Measurements from ENCODE around the gene PCP2. TPM values are rescaled to one million over a fixed set of nuclear protein-coding genes. Genes with fewer than 3 reads are reported as not detected.

Gene PCP2
- under 1 TPM in 1 of 2 donors, not detected in 1; 0.32 TPM for total RNA-seq

DNA sequence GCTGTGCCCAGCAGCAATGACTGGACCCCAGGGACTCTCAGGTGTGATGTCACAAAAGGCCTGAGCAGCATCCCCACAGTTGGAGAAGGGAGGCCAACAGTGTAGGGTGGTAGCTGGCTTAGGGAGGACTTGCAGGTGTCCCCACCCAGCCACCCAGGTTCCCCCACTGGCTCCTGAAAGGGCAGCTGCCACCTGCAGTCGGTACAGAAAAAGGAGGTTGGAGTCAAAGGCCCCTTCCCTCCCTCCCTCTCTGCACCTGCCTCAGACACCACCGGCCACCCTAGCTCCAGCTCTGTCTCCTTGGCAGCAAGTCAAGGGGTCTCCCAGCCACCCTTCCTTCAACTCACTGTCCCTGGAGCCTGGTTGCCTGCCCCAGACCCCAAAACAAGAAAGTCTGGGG lies at the start of gene PCP2:
Gene PCP2, minus strand, starts transcription at position 22 of the 400 bp plus-strand sequence. CDS start 262 bp downstream, outside the sequence.
- no peak for DNase-seq
- H3K9me3 ChIP-seq: no peaks in the 10 kb centered on the region
- no peak within 1 kb of the TSS for H3K9ac ChIP-seq (ENCODE audit: low read depth in 2 of 2, low read length in 2 of 2)
- no peaks in the 10 kb centered on the region for H3K36me3 ChIP-seq
- H3K27ac ChIP-seq: no peak within 1 kb of the TSS
- peaks cover 10% of the 10 kb centered on the region for H3K4me1 ChIP-seq
- no peaks in the 10 kb centered on the region for H3K27me3 ChIP-seq
- intact Hi-C loops (cut with DNase I): no loop called here
- H3K4me3 ChIP-seq: no peak within 1 kb of the TSS
- TF ChIP-seq, protein P1, sequence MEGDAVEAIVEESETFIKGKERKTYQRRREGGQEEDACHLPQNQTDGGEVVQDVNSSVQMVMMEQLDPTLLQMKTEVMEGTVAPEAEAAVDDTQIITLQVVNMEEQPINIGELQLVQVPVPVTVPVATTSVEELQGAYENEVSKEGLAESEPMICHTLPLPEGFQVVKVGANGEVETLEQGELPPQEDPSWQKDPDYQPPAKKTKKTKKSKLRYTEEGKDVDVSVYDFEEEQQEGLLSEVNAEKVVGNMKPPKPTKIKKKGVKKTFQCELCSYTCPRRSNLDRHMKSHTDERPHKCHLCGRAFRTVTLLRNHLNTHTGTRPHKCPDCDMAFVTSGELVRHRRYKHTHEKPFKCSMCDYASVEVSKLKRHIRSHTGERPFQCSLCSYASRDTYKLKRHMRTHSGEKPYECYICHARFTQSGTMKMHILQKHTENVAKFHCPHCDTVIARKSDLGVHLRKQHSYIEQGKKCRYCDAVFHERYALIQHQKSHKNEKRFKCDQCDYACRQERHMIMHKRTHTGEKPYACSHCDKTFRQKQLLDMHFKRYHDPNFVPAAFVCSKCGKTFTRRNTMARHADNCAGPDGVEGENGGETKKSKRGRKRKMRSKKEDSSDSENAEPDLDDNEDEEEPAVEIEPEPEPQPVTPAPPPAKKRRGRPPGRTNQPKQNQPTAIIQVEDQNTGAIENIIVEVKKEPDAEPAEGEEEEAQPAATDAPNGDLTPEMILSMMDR (IDR thresholded peaks at IDR 0.05): no peak

DNA sequence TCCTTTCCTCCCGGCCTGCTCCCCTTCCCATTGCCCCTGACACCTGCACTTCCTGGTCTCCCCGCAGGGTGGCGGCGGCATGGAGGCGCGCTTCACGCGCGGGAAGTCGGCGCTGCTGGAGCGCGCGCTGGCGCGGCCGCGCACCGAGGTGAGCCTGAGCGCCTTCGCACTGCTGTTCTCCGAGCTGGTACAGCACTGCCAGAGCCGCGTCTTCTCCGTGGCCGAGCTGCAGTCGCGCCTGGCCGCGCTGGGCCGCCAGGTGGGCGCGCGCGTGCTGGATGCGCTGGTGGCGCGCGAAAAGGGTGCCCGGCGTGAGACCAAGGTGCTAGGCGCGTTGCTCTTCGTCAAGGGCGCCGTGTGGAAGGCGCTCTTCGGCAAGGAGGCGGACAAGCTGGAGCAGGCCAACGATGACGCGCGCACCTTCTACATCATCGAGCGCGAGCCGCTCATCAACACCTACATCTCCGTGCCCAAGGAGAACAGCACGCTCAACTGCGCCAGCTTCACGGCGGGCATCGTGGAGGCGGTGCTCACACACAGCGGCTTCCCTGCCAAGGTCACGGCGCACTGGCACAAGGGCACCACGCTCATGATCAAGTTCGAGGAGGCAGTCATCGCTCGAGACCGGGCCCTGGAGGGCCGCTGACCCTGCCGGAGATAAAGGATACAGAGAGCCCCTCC lies 48.8 kb upstream of the PCP2 start:
- TF ChIP-seq, protein P1 (IDR thresholded peaks at IDR 0.05): no peak
- H3K27me3 ChIP-seq: no peaks in the 10 kb centered on the region
- no peak for DNase-seq

DNA sequence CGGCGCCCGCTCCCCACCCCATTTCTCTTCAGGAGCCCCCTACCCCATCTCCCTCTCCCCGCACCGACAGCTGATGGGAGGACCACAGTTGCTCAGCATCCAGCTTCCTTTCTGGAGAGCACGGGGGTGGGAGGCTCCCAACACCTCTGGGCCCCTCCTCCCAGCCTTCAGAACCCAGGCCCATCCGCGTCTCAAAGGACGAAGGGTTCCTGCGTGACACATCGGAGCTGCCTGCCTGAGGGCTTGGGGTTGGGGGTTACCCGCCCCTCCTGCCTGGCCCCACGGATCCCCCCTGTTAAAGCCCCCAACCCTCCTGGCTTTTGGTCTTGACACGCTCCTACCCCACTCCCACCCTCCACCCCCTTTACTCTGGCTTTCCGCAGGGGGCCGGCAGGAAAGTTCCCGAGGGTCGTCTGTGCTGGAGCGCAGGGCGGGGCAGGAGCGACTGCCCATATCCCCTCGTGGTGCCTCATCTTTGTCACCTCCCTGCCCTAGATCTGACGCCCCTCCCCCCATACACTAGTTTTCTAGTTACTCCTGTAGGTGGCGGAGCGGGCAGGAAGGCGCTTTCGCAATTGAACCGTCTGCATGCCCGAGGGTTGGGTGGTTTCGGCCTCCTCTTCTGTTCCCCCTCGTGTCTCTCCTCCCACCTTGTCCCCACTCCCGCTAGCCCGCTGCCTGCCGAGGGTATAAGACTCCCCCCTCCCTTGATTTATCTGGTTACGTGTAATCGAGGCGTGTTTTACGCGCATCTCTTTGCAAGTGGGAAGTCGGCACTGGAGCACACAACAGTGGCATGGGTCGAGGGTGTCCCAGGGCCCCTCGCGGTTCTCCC lies 48.0 kb upstream of the PCP2 start:
- peak overlapping the region; percentile 90 to 99 for H3K9ac ChIP-seq (ENCODE audit: low read depth in 2 of 2, low read length in 2 of 2)
- H3K27ac ChIP-seq: peak overlapping the region; percentile 82
- peak overlapping the region; percentile 83 for H3K4me3 ChIP-seq
- no peaks in the 10 kb centered on the region for H3K4me1 ChIP-seq
- intact Hi-C loops (cut with DNase I): loop anchor here (2.0 kb wide), 2 partner anchors 113 to 117 kb away; no protein-coding TSS in a partner anchor
- TF ChIP-seq, protein P1 (IDR thresholded peaks at IDR 0.05): peak; percentile 43
- H3K9me3 ChIP-seq: no peaks in the 10 kb centered on the region
- peak; percentile 88 for DNase-seq
- H3K36me3 ChIP-seq: no peaks in the 10 kb centered on the region
- H3K27me3 ChIP-seq: no peaks in the 10 kb centered on the region

More for the DNA sequence above, 48.8 kb upstream of the PCP2 start:
- Histone ChIP-seq H3K9ac (ENCODE audit: low read depth in 2 of 2, low read length in 2 of 2) (peak overlapping the region in 1 of 2 donors; percentile 99), H3K36me3 (no peaks in the 10 kb centered on the region), H3K4me1 (no peaks in the 10 kb centered on the region), H3K9me3 (no peaks in the 10 kb centered on the region), H3K4me3 (peak overlapping the region; percentile 83), H3K27ac (no peak overlapping the region)
- intact Hi-C loops (cut with DNase I): loop anchor here (2.0 kb wide), 1 partner anchor 116 kb away; no protein-coding TSS in a partner anchor

DNA sequence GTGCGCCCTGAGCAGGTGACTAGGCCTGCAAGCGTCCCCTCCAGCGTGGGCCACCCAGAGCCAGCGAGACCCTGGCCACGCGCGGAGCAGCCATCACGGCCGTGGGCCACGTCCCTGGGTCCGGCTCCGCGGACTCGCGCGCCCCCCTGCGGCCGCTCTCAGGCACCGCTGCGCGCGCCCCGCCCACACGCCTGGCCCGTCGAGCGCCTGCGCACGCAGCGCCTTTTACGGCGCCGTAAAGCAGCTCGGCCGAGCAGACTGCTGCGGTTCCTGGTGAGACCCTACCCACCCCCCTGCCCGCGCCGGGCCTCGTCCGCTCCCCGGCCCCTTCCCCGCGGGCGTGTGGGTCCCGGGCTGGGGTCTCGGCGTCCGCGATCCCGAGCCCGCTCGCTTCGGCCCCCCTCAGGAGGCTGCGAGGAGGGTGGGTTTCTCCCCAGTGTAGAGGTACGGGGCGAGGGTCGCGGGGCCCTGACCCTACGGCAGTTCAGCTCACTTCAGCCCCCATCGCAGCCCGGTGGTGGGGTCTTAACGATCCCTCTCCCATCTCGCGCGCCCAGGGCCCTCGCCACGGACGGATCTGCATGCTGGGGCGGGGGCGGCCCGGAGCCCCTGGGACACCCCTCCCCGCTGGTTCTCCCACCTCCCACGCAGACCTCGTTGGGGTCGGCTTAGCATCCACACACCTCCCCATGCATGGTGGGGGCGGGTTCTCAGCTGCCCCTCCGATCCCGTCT lies 47.3 kb upstream of the PCP2 start, which contains the start of gene TRAPPC5:
Gene TRAPPC5, plus strand, starts transcription at position 228 of the 734 bp plus-strand sequence. CDS start 1,421 bp downstream, outside the sequence.
- intact Hi-C loops (cut with DNase I): loop anchor here (2.0 kb wide), 1 partner anchor 112 kb away; no protein-coding TSS in a partner anchor
- peak; percentile 87 for DNase-seq
- Histone ChIP-seq H3K27me3 (no peaks in the 10 kb centered on the region), H3K9ac (ENCODE audit: low read depth in 2 of 2, low read length in 2 of 2) (peak within 1 kb of the TSS; percentile 90 to 99), H3K4me1 (no peaks in the 10 kb centered on the region), H3K27ac (peak within 1 kb of the TSS; percentile 82), H3K4me3 (peak within 1 kb of the TSS; percentile 83), H3K36me3 (no peaks in the 10 kb centered on the region), H3K9me3 (no peaks in the 10 kb centered on the region)
- TF ChIP-seq, protein P1 (IDR thresholded peaks at IDR 0.05): peak; percentile 95
